DMS53 treated with DMSO at 0.1 percent for 48 hours (cell line): ENCODE measurements around the gene PARD3B.

ENCODE experiments used
- DNase-seq: peaks from one replicate; lab custom pipeline; 2025; ENCODE audit not compliant: unreplicated experiment; lab: John Stamatoyannopoulos, UW

The PARD3B gene

GRCh38 chr2:205045706-205046105, 500.4 kb downstream of the PARD3B start:
- DNase-seq = no peak

GRCh38 chr2:205047273-205047839, 502.1 kb downstream of the PARD3B start:
- no peak for DNase-seq

DNA sequence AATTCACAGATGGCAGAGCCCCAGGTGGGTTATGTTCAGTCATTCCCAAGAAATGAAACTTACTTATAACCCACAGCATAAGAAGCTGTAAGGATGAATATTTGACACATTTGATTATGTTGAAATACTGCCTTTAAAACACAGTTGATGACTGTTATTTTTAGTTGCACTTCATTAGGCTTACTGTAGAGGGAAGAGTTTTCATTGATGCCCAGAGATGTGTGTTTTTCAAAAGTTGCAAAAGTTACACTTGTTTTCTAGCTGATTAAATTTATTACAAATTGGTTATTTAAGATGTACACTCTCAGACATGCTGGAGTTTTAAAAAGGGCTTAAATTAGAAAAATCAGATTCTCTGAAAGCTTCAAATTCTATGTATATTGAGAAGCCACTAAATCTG, 506.1 kb downstream of the PARD3B start:
- DNase-seq = no peak

- DNase-seq = no peak
Measured at GRCh38 chr2:205052781-205053180, 507.5 kb downstream of the PARD3B start.

- DNase-seq = no peak
Measured at GRCh38 chr2:205053827-205054410, 508.6 kb downstream of the PARD3B start.

GRCh38 chr2:205054789-205055188, 509.5 kb downstream of the PARD3B start:
- DNase-seq = no peak

DNA sequence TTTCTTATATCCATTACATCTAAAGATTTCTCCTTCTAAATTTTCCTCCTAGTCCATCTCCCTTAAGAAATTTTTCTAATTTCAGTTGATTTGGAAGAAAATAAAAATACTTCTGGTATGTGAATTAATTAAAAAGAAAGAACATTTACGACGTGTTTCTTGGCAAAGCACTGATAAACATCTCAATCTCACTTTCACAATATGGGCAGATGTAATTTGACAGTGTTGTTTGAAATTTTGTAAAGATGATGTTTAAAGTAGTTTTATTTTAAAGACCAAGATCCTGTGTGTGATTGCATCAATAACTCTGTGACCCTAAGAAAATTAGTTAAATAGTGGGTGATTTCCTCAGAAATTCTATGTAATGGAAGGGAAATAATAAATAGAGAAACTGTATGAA, 510.0 kb downstream of the PARD3B start:
- no peak for DNase-seq

DNA sequence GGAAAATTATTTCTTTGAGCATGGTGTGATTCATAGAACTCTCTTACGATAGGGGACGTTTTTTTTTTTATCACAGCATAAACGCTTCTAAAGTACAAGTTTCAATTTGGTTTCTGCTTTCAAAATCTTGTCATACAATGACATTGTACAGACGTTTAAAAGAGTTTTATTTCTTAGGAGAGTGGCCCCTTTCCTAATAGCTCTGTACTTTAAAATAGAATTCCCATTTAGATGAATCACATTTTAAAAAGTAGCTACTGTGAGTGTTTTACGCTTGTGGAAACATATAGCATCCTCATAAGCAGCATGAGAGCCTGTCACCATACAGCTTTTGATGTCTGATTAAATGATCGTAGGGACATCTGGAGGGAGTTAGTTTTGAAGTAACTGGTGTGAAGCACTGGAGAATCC, 510.9 kb downstream of the PARD3B start:
- DNase-seq = no peak

- no peak for DNase-seq
Measured at GRCh38 chr2:205058409-205058808, 513.1 kb downstream of the PARD3B start.

DNA sequence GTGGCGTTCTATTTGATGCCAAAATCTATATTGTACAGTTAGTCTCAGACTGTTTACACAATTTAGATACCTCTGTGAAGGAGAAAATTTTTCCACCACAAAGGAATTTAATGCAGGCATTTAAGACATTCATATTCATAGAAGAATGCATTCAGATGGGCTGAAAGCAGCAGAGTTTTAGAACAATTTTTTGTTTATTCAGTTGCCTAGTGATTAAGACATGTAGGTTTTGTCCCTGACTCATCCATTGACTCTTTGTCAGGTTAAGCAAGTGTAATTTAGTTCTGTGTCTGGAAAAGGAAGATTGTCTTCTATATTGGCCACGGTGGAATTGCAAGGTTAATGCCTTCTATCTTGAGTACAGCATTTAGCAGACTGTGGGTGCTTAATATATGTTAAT, 515.0 kb downstream of the PARD3B start:
- DNase-seq = no peak

DNA sequence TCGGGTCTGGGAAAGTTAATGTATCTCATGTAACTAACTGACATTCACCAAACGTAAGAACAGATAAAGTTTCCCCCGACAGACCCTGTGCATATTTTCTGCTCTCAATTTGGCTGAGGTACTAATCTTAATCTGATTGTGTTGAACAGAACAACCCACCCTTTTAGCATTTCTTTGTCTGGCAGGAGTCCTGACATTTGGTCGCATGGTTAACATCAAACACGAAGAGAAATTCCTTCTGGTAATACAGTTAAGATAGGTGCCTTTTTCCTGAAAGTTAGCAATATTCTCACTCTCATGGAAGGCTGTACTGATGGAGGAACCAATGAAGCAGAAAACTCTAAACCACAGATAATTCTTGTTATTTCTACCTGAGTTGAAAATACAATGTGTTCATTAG, 520.8 kb downstream of the PARD3B start:
- no peak for DNase-seq

- DNase-seq = no peak
Measured at GRCh38 chr2:205069928-205070327, 524.7 kb downstream of the PARD3B start.

- DNase-seq = no peak
Measured at GRCh38 chr2:205070889-205071288, 525.6 kb downstream of the PARD3B start.

- no peak for DNase-seq
Measured at GRCh38 chr2:205073433-205074020, 528.3 kb downstream of the PARD3B start.

GRCh38 chr2:205076405-205076804, 531.1 kb downstream of the PARD3B start:
- DNase-seq = no peak

- DNase-seq = no peak
Measured at GRCh38 chr2:205077159-205077558, 531.9 kb downstream of the PARD3B start.

- no peak for DNase-seq
Measured at GRCh38 chr2:205078762-205079161, 533.5 kb downstream of the PARD3B start.

GRCh38 chr2:205079173-205079572, 533.9 kb downstream of the PARD3B start:
- DNase-seq = no peak

- no peak for DNase-seq
Measured at GRCh38 chr2:205086662-205087061, 541.4 kb downstream of the PARD3B start.

DNA sequence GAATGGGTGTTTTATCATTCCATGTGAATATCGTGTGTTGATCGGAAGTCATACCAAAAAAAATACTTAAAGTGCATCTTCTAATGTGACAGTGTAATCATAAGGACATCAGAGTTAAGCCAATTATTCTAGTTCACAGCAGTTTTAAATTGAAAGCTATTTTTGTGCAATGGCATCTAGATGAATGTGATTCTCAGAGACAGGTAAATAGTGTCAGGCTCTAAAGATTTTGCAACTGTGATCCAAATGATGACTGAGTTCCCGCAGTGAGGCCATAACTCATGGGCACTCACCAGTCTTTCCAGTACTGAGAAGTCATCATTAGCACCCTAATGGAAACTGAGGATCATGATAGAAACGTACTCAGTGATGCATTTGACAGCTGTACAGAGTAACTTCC, 542.6 kb downstream of the PARD3B start:
- no peak for DNase-seq

- DNase-seq = no peak
Measured at GRCh38 chr2:205089958-205090357, 544.7 kb downstream of the PARD3B start.

GRCh38 chr2:205091411-205091810, 546.1 kb downstream of the PARD3B start:
- no peak for DNase-seq

DNA sequence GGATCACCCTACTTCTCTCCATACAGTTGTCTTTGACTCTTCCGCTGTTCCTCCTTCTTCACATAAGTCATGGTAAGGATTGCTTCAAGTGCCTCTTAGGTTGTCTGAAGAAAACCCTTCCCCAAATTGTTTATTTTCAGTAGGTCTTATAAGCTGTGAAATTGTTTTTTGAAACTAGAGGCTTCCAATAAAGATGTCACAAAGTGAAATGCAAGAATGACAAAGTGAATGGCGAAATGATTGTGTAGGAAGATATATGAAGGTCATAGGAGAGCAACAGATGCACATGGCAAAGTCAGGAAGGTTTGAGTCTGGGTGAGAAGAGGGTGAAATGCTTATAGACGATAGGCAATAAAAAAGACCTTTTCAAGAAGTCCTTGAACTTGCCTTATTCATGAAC, 548.8 kb downstream of the PARD3B start:
- DNase-seq = no peak
